Tibial artery (tissue), 4 donors: Measurements from ENCODE around the gene PSTPIP1.

ENCODE experiments used
- DNase-seq, 2 donors: peaks; one replicate each; pipeline ENCODE4 v3.0.0-alpha.2; 2019
- H3K27ac ChIP-seq, 2 donors: fragments of 200-600 bp; sonication (generic) in 1 of 2; 1 replicate in 1 of 2; 2 replicates in 1 of 2; pipeline ENCODE4 v1.5.1; 2018 to 2019; ENCODE audit warnings: mild to moderate bottlenecking in 1 of 2
- H3K27me3 ChIP-seq, 2 donors: fragments of 200-600 bp; sonication (generic) in 1 of 2; one replicate each; pipeline versions ENCODE4 v1.5.1 to v1.6.0; 2016 to 2019
- H3K36me3 ChIP-seq, 3 donors: fragments of 200-600 bp; sonication (generic) in 2 of 3; one replicate each; pipeline ENCODE4 v1.5.1; 2016 to 2019; ENCODE audit warnings: mild to moderate bottlenecking in 2 of 3
- H3K4me1 ChIP-seq, 4 donors: fragments of 200-600 bp; sonication (generic) in 2 of 4; 1 replicate in 3 of 4; 2 replicates in 1 of 4; pipeline ENCODE4 v1.5.1; 2016 to 2019
- H3K4me3 ChIP-seq, 2 donors: fragments of 200-600 bp; sonication (generic) in 1 of 2; 1 replicate in 1 of 2; 2 replicates in 1 of 2; pipeline ENCODE4 v1.5.1; 2018 to 2019; ENCODE audit warnings: mild to moderate bottlenecking in 2 of 2
- H3K9me3 ChIP-seq, 3 donors: fragments of 200-600 bp; sonication (generic) in 1 of 3; one replicate each; pipeline ENCODE4 v1.5.1; 2016 to 2019
- CTCF ChIP-seq, 2 experiments: fragments of 200-600 bp in 1 of 2; fragments of 450-650 bp in 1 of 2; IDR thresholded peaks; one replicate each; pipeline ENCODE4 v1.5.1; 2017 to 2019; ENCODE audit warnings: antibody characterized with exemption in 2 of 2, mild to moderate bottlenecking in 1 of 2, moderate library complexity in 1 of 2
- intact Hi-C: fragments of 100-400 bp; cut with DNase I; formaldehyde crosslinking; loops from one replicate; pipeline ENCODE4 v1.15.0; 2023; ENCODE audit warnings: low total_unique reads

PSTPIP1 gene

GRCh38 chr15:77084436-77084835 lies 89.5 kb downstream of the PSTPIP1 start:
- intact Hi-C loops, result no loop called here
- no peak overlapping the region for H3K4me3 ChIP-seq
- H3K9me3 ChIP-seq, result no peaks in the 10 kb centered on the region
- peaks cover 0 to 25% (median 5%) of the 10 kb centered on the region in 4 donors for H3K4me1 ChIP-seq
- no peaks in the 10 kb centered on the region for H3K36me3 ChIP-seq
- H3K27me3 ChIP-seq, result no peaks in the 10 kb centered on the region
- H3K27ac ChIP-seq, result peak overlapping the region; percentile 42 to 62
- no peak for DNase-seq
- no peak for TF ChIP-seq CTCF (IDR thresholded peaks at IDR 0.05)

DNA sequence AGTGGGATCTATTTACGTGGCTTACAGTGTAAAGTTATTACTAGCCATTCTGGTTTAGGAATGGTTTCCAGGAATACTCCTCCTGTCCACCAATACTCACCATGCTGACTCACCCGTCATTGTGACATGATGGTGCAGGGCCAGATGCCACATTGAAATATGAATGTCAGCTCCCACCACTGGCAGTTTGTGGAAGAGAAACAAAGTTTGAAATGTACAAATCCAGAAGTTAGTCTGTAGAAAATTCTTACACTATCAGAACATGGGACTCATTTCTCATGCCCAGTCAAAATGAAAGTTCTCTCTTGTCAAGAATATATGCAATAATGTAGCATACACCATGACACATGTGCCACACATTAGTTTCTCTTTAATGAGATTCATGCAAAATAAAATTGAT lies 90.4 kb downstream of the PSTPIP1 start:
- peak overlapping the region; percentile 42 to 62 for H3K27ac ChIP-seq
- no peak for TF ChIP-seq CTCF (IDR thresholded peaks at IDR 0.05)
- H3K4me1 ChIP-seq, result peaks cover 0 to 25% (median 5%) of the 10 kb centered on the region in 4 donors
- H3K27me3 ChIP-seq, result no peaks in the 10 kb centered on the region
- intact Hi-C loops, result no loop called here
- no peaks in the 10 kb centered on the region for H3K36me3 ChIP-seq
- peak; percentile 32 to 73 for DNase-seq
- no peaks in the 10 kb centered on the region for H3K9me3 ChIP-seq
- H3K4me3 ChIP-seq, result no peak overlapping the region
